Measurements from ENCODE around the gene CSGALNACT2. TPM values are rescaled to one million over a fixed set of nuclear protein-coding genes. Genes with fewer than 3 reads are reported as not detected.

The CSGALNACT2 gene
- total RNA-seq, 2 donors from 2014 or later: 31.1 to 31.8 TPM

DNA sequence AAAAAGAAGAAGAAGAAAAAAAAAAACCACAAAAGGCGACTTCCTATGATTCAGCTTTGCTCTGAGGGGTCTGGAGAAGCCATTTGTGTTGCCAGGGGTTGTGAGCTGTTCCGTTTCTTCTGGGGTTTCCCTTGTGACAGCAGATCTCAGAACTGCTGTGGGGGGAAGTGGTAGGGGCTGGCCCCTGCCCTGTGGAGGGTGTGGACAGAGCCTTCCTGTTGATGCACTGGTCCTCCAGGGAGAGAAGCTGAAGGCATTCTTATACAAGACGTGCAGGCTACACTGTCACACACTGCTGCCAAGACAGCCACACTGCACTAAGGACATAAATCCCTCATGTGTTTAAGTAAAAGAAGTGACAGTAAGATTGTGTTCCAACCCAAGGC is 17.3 kb upstream of the CSGALNACT2 start:
- DNase-seq (ENCODE audit: low spot score): peak; percentile 86
- intact Hi-C loops (cut with DNase I): no loop called here

DNA sequence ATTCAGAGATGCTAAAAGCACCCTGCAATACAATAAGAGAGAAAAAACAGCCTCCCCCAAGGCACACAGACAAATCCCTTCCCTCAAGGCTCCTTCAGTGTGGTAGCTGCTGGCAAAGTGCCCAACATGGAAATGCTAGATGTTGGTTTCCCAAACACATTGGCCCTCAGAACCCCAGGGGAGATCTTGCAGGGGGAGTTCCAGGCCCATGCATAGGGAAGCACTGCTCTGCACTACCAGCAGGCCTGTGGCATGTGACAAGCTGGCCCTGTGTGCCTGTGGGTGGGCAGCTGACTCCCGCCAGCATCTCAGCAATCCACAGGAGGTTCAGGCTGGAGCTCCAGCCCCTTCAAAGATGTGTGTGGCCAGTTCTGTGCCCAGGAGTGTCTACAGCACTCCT is 16.8 kb upstream of the CSGALNACT2 start:
- peak; percentile 74 for DNase-seq (ENCODE audit: low spot score)

DNA sequence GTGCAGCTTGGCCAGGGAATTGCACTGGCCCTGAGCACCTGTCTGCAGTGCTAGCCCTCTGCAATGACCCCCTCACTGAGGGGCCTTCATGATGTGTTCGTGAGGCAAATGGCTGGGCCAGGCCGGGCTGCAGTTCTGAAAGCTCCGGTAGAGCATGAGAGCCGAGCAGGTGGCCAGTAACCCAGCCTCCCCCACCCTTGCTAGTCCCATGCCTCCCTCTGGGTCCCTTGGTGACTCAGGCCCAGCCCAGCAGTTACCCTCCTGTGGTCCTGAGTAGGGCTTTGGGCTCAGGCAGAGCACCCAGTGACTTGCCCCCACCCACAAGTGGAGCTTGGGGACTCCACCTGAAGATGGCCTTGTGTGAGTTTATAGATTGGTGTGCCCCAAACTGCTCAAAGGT is 16.1 kb upstream of the CSGALNACT2 start:
- intact Hi-C loops (cut with DNase I): no loop called here
- DNase-seq (ENCODE audit: low spot score): no peak

More for the DNA sequence above, 16.8 kb upstream of the CSGALNACT2 start:
- intact Hi-C loops (cut with DNase I): no loop called here

DNA sequence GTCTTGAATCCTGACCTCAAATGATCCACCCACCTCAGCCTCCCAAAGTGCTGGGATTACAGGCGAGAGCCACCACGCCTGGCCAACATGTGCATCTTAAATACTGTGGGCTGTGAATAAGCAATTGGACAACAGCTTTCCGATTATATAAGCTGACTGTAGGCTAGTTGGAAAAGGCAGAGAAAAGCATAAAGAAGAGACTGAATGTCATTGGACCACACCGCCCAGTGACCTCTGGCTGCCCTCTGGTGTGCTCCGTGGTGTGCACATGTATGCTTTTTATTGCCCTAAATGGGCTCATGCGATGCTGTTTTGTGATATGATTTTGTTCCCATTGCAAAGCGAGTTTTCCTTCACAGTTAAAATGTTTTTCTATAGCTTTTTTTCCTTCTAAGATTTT is 15.4 kb upstream of the CSGALNACT2 start:
- intact Hi-C loops (cut with DNase I): no loop called here

DNA sequence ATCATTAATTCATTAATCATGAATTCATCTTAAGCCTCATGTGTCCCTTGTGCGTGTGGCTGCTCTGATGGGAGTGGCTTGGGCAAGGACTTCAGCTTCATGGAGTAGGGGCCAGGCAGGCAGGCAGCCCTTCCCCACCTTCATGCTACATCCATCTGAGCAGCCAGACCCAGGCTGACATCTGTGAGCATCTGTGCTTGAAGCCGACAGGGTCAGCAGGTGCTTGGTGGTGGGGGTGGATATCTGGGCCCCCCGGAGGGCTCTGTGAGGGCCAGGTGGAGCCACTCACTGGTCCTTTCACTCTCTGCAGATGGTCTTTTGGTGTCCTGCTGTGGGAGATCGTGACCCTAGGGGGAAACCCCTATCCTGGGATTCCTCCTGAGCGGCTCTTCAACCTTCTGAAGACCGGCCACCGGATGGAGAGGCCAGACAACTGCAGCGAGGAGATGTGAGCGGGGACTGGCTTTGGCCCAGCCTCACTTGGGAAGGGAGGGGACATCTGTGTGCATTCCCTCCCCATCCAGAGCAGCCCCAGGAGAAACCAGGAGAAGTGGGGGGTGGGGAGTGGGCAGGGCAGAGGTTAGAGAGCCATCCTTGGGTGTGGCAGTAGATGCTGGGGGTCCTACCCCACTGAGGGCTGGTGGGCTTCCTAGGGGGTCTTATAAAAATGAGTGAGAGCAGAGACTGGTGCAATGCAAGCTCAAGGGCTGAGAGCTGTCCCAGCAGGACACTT is 14.7 kb upstream of the CSGALNACT2 start:
- no peak for DNase-seq (ENCODE audit: low spot score)
- intact Hi-C loops (cut with DNase I): no loop called here

More for the DNA sequence above, 15.4 kb upstream of the CSGALNACT2 start:
- DNase-seq (ENCODE audit: low spot score): no peak

DNA sequence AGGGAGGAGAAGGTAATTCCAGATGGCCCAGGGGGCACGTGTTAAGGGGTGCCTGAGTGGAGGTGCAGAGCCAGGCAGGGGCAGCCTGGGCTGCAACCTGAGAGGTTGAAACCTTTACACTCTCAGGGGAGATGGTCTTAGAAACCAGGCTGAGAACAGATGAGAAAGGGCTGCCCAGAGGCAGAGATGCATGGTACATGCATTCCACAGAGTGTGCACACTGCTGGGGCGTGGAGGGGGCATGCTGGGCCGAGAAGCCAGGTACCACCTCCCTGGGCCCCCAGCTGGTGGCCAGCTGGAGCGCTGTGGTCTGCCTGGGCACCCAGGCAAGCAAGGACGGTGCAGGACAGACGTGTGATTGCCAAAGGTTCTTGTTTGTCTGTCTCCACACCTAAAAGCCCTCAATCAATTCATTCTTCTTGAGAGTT is 14.1 kb upstream of the CSGALNACT2 start:
- no peak for DNase-seq (ENCODE audit: low spot score)
- intact Hi-C loops (cut with DNase I): no loop called here

DNA sequence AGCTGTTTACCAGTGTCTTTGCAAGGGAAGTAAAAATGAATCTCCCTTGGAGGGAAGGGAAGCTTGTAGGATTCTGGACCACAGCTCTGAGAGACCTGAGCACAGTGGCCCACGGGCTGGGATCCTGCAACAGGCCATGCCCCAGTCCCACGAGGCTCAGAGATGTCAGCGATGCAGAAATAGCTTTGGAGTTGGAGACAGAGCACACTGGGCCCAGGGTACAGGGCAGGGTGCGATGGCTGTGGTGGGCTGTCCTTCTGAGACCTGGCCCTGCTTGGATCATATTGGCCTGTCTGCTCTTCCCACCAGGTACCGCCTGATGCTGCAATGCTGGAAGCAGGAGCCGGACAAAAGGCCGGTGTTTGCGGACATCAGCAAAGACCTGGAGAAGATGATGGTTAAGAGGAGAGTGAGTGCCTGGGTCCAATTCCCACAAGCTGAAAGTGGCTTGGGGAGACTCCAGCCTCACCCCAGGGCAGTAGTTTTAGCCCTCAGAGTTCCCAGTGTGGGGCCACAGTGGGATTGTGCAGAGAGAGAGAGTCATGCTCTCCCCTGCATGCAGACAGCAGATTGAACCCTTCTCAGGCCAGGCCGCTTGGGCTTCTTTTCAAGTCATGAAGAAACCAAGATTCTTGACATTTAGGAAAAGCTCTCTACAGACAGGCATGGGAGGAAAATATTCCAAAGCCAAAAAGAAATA is 13.5 kb upstream of the CSGALNACT2 start:
- intact Hi-C loops (cut with DNase I): no loop called here
- DNase-seq (ENCODE audit: low spot score): no peak

DNA sequence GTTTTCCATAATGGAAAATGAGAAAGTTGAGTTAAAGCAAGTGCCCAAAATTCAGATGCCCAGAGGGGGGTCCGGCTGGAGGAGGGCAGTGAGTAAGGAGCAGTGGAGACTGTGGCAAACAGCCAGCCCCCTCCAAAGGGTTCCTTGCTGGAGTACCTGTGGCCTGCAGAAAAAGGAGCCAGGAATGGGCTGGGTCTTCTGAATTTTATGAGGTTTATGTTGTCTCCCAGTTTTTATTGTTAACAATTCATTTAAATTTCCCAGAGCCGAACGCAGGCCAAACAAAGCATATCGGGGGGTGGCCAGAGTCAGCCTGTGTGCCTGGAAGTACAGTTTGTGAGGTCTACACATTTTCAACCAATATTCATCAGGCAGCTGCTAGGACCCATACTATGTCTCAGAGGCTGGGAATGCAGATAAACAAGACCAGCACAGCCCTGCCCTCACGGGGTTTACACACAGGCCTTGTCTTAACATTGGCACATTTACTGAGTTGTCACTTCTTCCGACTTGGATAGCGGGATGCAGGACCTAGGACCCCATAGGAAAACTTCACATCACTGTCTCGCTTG is 12.9 kb upstream of the CSGALNACT2 start:
- intact Hi-C loops (cut with DNase I): no loop called here
- no peak for DNase-seq (ENCODE audit: low spot score)

DNA sequence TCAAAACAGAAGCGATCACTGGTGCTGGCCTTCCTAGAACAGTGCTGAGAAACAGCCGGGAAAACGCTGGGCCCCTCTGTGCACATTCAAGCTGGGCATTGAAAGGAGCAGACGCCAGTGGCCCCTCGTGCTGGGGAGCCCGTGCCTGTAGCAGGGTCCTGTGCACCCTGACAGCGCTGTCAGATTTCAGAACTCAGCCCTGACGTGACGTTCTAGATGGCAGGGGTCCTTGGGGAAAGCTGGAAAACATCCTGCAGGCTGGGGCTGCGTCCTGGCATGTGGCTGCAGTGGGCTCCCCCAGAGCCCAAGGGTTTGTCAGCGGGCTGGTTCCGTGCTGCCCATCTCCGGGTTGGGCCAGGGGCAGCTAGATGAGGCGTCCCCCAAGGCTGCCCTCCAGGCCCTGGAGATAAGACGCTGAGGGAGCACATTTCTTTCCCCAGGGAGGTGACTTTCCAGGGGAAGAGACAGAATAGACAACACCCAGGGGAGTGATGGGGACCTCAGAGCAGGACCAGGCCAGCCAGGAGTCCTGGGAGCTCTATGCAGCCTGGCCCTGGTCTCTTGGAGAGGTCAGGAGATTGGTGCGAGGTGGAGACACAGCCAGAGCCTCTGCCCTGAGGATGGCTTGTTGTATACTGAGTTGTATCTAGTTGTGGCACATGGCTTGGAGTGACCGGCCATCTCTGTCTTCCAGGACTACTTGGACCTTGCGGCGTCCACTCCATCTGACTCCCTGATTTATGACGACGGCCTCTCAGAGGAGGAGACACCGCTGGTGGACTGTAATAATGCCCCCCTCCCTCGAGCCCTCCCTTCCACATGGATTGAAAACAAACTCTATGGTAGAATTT is 12.1 kb upstream of the CSGALNACT2 start:
- intact Hi-C loops (cut with DNase I): no loop called here
- DNase-seq (ENCODE audit: low spot score): no peak

DNA sequence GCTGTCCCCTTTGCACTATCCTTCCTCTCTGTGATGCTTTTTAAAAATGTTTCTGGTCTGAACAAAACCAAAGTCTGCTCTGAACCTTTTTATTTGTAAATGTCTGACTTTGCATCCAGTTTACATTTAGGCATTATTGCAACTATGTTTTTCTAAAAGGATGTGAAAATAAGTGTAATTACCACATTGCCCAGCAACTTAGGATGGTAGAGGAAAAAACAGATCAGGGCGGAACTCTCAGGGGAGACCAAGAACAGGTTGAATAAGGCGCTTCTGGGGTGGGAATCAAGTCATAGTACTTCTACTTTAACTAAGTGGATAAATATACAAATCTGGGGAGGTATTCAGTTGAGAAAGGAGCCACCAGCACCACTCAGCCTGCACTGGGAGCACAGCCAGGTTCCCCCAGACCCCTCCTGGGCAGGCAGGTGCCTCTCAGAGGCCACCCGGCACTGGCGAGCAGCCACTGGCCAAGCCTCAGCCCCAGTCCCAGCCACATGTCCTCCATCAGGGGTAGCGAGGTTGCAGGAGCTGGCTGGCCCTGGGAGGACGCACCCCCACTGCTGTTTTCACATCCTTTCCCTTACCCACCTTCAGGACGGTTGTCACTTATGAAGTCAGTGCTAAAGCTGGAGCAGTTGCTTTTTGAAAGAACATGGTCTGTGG is 11.4 kb upstream of the CSGALNACT2 start:
- intact Hi-C loops (cut with DNase I): no loop called here

DNA sequence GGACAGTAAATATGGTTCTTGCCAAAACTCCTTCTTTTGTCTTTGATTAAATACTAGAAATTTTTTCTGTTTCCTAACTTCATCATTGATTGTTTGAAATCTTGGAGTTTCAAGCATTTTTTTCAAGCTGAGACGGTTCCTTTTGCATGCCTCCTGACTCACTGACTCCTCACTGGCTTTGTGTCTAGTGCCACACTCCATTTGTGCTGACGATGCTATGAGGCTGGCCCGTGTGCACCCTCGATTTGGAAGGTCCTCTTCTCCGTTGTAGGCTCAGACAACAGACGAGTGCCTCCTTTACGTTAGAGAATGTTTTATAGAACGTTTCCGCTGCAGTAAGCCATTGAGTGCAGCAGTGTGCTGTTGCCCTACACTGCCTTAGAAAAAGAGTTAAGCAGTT is 10.8 kb upstream of the CSGALNACT2 start:
- no peak for DNase-seq (ENCODE audit: low spot score)
- intact Hi-C loops (cut with DNase I): no loop called here

More for the DNA sequence above, 11.4 kb upstream of the CSGALNACT2 start:
- no peak for DNase-seq (ENCODE audit: low spot score)

DNA sequence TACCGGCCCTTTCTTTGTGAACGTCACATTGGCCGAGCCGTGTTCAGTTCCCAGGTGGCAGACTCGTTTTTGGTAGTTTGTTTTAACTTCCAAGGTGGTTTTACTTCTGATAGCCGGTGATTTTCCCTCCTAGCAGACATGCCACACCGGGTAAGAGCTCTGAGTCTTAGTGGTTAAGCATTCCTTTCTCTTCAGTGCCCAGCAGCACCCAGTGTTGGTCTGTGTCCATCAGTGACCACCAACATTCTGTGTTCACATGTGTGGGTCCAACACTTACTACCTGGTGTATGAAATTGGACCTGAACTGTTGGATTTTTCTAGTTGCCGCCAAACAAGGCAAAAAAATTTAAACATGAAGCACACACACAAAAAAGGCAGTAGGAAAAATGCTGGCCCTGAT is 9.9 kb upstream of the CSGALNACT2 start:
- intact Hi-C loops (cut with DNase I): no loop called here

DNA sequence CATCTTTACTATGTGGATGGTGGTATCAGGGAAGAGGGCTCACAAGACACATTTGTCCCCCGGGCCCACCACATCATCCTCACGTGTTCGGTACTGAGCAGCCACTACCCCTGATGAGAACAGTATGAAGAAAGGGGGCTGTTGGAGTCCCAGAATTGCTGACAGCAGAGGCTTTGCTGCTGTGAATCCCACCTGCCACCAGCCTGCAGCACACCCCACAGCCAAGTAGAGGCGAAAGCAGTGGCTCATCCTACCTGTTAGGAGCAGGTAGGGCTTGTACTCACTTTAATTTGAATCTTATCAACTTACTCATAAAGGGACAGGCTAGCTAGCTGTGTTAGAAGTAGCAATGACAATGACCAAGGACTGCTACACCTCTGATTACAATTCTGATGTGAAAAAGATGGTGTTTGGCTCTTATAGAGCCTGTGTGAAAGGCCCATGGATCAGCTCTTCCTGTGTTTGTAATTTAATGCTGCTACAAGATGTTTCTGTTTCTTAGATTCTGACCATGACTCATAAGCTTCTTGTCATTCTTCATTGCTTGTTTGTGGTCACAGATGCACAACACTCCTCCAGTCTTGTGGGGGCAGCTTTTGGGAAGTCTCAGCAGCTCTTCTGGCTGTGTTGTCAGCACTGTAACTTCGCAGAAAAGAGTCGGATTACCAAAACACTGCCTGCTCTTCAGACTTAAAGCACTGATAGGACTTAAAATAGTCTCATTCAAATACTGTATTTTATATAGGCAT is 9.1 kb upstream of the CSGALNACT2 start:
- no peak for DNase-seq (ENCODE audit: low spot score)
- intact Hi-C loops (cut with DNase I): no loop called here

More for the DNA sequence above, 9.9 kb upstream of the CSGALNACT2 start:
- no peak for DNase-seq (ENCODE audit: low spot score)

DNA sequence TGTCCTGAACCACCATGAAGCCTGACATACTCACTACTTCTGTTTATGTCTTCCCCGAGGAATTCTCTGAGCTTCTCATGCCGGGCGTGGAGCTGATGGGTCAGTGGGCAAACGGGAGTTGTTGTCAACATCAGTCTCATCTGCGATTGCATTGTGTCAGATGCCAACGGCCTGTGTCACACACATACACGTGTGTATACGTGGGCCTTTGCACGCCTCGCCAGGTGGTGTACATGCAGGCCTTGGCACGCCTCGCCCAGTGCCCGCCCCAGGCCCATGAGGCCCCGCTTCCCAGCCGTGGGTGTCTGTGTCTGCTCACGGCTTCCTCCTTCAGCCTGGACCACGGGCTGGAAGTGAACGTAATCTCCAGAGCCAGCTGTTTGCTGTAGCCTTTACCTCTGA is 7.5 kb upstream of the CSGALNACT2 start:
- no peak for DNase-seq (ENCODE audit: low spot score)
- intact Hi-C loops (cut with DNase I): no loop called here

DNA sequence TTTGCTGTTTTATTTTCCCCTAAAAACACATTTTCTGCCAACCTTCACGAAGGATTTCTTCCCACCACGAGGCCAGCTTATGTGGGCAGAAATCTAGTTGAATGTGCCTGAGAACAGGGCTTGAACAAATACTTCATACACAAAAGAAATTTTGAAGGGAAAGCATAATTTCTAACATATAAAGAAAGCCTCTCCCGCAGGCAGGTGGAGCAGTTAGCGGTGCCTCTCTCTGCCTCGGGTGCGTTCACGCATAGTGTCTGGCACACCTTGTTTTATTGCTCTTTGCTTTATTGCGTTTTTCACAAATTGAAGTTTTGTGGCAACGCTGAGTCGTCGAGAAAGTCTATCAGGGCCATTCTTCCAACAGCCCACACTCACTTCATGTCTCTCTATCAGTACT is 7.0 kb upstream of the CSGALNACT2 start:
- intact Hi-C loops (cut with DNase I): no loop called here
- DNase-seq (ENCODE audit: low spot score): no peak

DNA sequence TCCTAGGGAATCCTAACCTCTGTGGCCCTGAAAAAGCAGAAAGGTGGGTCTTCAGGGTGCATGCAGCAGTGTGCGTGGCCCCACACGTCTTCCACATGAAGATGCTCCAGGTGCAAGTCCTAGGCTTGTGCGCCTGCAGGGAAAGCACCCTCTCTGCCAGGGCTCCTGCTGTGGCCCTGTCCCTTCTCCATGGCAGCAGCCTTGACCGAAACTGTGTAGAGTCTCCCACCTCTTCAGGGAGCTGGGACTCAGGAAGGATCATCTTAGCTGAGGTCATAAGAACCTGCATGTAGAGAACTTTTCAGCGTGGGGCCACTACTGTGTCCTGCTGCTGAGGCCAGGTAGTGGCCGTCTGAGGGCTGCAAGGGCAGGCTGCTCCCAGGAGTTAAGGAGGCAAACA is 6.3 kb upstream of the CSGALNACT2 start:
- intact Hi-C loops (cut with DNase I): no loop called here
- DNase-seq (ENCODE audit: low spot score): no peak

DNA sequence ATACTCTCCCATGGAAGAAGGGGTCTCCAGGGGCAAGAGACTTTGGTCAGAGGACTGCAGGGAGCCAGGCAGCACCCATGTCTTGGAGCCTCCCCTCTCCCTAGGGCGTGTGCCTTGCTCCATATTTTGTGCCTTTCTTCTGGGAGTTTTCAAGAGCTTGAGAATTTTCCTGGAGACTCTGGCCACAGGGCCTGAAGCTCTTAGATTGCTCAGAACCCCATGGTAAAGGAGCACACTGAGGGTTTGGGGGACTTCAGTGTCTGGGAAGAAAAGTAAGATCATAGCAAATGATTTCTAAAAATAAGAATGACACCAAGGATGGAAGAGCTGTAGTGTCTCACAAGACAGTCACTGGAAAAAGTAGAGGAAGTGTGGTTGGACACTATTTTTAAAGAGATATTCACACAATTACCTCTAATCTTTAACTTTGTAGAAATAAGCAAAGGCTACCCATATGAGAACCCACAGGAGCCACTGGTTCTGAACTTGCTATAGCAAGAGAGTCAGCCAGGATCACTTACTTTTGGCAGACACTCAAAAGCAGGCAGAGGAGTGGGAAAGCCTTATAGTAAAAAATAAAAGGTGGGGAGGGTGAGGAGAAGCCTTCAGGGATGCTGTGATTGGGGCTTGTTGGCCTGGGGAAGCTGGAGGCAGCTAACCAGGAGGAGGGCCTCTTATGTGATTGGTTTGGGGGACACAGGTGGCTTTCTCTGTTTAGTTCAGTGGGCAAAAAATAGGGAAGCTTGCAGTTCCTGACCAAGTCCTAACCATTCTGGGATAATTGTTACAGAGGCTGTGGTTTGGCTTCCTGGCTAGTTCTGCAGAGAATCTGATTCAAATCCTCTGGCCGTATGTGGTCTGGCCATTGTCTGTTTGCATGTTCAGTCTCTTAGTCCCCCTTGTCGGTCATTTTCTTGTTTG is 5.1 kb upstream of the CSGALNACT2 start:
- DNase-seq (ENCODE audit: low spot score): no peak

More for the DNA sequence above, 5.1 kb upstream of the CSGALNACT2 start:
- intact Hi-C loops (cut with DNase I): no loop called here
